Measurements from ENCODE around the gene BTBD8.
"Not testable (repeated sequence)": the region's sequence is repeated elsewhere in the genome, so short reads cannot be mapped to it uniquely, and the experiment has no call there.

BTBD8 gene

GRCh38 chr1:92080128-92080985 is at the start of gene BTBD8:
Gene BTBD8, plus strand, starts transcription at chr1:92080345. Its CDS starts 227 bp downstream, at chr1:92080572.
- FAIRE-seq = no peak

- FAIRE-seq = no peak
Observed at GRCh38 chr1:92030656-92031107, 49.5 kb upstream of the BTBD8 start.

GRCh38 chr1:92031281-92032110 is 48.6 kb upstream of the BTBD8 start:
- FAIRE-seq = no peak

GRCh38 chr1:92037400-92037799 is 42.7 kb upstream of the BTBD8 start:
- FAIRE-seq = no peak

GRCh38 chr1:92038695-92039346 is 41.3 kb upstream of the BTBD8 start:
- FAIRE-seq = no peak

GRCh38 chr1:92040971-92041370 is 39.2 kb upstream of the BTBD8 start:
- no peak for FAIRE-seq

- FAIRE-seq = no peak
Observed at GRCh38 chr1:92043621-92044020, 36.5 kb upstream of the BTBD8 start.

GRCh38 chr1:92045766-92046495 is 34.2 kb upstream of the BTBD8 start:
- no peak for FAIRE-seq

GRCh38 chr1:92051948-92052347 is 28.2 kb upstream of the BTBD8 start:
- FAIRE-seq = no peak

GRCh38 chr1:92065042-92065441 is 15.1 kb upstream of the BTBD8 start:
- FAIRE-seq = no peak

GRCh38 chr1:92066321-92066720 is 13.8 kb upstream of the BTBD8 start:
- FAIRE-seq = no peak

GRCh38 chr1:92070892-92071291 is 9.3 kb upstream of the BTBD8 start:
- FAIRE-seq = no peak

GRCh38 chr1:92074446-92074845 is 5.7 kb upstream of the BTBD8 start:
- FAIRE-seq = not testable (repeated sequence)

- no peak for FAIRE-seq
Observed at GRCh38 chr1:92075311-92075710, 4.8 kb upstream of the BTBD8 start, which contains the start of gene SETSIP. Gene SETSIP, minus strand, starts transcription at chr1:92075411. Its CDS starts 0 bp downstream, at chr1:92075411.

GRCh38 chr1:92076363-92076762 is 3.8 kb upstream of the BTBD8 start:
- no peak for FAIRE-seq

- FAIRE-seq = not testable (repeated sequence)
Observed at GRCh38 chr1:92078077-92078476, 2.1 kb upstream of the BTBD8 start.

- no peak for FAIRE-seq
Observed at GRCh38 chr1:92079441-92079840, 704 bp upstream of the BTBD8 start.

- peak; percentile 38 for FAIRE-seq
Observed at GRCh38 chr1:92081031-92081430, 886 bp downstream of the BTBD8 start.

GRCh38 chr1:92084651-92085050 is 4.5 kb downstream of the BTBD8 start:
- no peak for FAIRE-seq

GRCh38 chr1:92085727-92086126 is 5.6 kb downstream of the BTBD8 start:
- FAIRE-seq = no peak

GRCh38 chr1:92087542-92087941 is 7.4 kb downstream of the BTBD8 start:
- FAIRE-seq = no peak

- no peak for FAIRE-seq
Observed at GRCh38 chr1:92091625-92092024, 11.5 kb downstream of the BTBD8 start.

All from islet of Langerhans (tissue), 1 donor.